Esophagus muscularis mucosa (tissue), 4 donors: Measurements from ENCODE around the gene ATP6AP1. TPM values are rescaled to one million over a fixed set of nuclear protein-coding genes. Genes with fewer than 3 reads are reported as not detected.

ENCODE experiments used
- DNase-seq: peaks from one replicate; pipeline ENCODE4 v3.0.0-alpha.2; 2017; ENCODE audit errors: extremely low spot score
- H3K27ac ChIP-seq, 4 donors: fragments of 200-600 bp; sonication (generic); replicated peaks in 1 of 4; 1 replicate in 3 of 4; 2 replicates in 1 of 4; pipeline ENCODE4 v1.5.1; 2016 to 2019; ENCODE audit warnings: mild to moderate bottlenecking in 1 of 4
- H3K27me3 ChIP-seq, 4 donors: fragments of 200-600 bp; sonication (generic); one replicate each; pipeline versions ENCODE4 v1.5.1 to v1.6.0; 2016 to 2019
- H3K36me3 ChIP-seq, 4 donors: fragments of 200-600 bp; sonication (generic); one replicate each; pipeline ENCODE4 v1.5.1; 2016 to 2019
- H3K4me1 ChIP-seq, 4 donors: fragments of 200-600 bp; sonication (generic); one replicate each; pipeline ENCODE4 v1.5.1; 2016 to 2019
- H3K4me3 ChIP-seq, 4 donors: fragments of 200-600 bp; sonication (generic); 1 replicate in 2 of 4; 2 replicates in 2 of 4; pipeline ENCODE4 v1.5.1; 2016 to 2019; ENCODE audit warnings: mild to moderate bottlenecking in 4 of 4, moderate library complexity in 1 of 4
- H3K9me3 ChIP-seq, 4 donors: fragments of 200-600 bp; sonication (generic); 1 replicate in 3 of 4; 2 replicates in 1 of 4; pipeline ENCODE4 v1.5.1; 2016 to 2019
- EP300 ChIP-seq: sonication (generic); formaldehyde crosslinking; IDR thresholded peaks from one replicate; pipeline ENCODE4 v1.6.1; 2017; ENCODE audit warnings: antibody characterized with exemption
- POLR2A ChIP-seq: fragments of 450-650 bp; IDR thresholded peaks from one replicate; pipeline ENCODE4 v1.6.1; 2017; ENCODE audit warnings: antibody characterized with exemption, moderate library complexity, mild to moderate bottlenecking, low read depth
- POLR2AphosphoS5 ChIP-seq, 2 donors: sonication (generic); formaldehyde crosslinking; IDR thresholded peaks; one replicate each; pipeline ENCODE4 v1.6.1; 2017; ENCODE audit warnings: antibody characterized with exemption in 2 of 2
- WGBS: methylation state at CpG from one replicate; pipeline ENCODE4 v1.1.5; 2018; 5-methylcytosine and 5-hydroxymethylcytosine counted together
- intact Hi-C: fragments of 100-400 bp; cut with DNase I; formaldehyde crosslinking; loops from one replicate; pipeline ENCODE4 v1.15.1; 2023
- total RNA-seq, 4 donors: library from RNA; depleted of rRNA; stranded (reverse); fragments of >200 nt; gene quantifications; one replicate each; pipeline versions ENCODE4 v1.1.0 to v1.2.1, GENCODE V29; 2016
- TF ChIP-seq, protein P1 (sequence below), 3 experiments: fragments of 200-600 bp in 2 of 3; fragments of 450-650 bp in 1 of 3; sonication (generic) in 2 of 3; IDR thresholded peaks; one replicate each; pipeline ENCODE4 v1.5.1; 2017 to 2019; ENCODE audit warnings: antibody characterized with exemption in 3 of 3, mild to moderate bottlenecking in 2 of 3, moderate library complexity in 1 of 3

ATP6AP1 gene
- total RNA-seq, 4 donors from 2014 or later: 27.4 to 67.2 (median 34.7) TPM

DNA sequence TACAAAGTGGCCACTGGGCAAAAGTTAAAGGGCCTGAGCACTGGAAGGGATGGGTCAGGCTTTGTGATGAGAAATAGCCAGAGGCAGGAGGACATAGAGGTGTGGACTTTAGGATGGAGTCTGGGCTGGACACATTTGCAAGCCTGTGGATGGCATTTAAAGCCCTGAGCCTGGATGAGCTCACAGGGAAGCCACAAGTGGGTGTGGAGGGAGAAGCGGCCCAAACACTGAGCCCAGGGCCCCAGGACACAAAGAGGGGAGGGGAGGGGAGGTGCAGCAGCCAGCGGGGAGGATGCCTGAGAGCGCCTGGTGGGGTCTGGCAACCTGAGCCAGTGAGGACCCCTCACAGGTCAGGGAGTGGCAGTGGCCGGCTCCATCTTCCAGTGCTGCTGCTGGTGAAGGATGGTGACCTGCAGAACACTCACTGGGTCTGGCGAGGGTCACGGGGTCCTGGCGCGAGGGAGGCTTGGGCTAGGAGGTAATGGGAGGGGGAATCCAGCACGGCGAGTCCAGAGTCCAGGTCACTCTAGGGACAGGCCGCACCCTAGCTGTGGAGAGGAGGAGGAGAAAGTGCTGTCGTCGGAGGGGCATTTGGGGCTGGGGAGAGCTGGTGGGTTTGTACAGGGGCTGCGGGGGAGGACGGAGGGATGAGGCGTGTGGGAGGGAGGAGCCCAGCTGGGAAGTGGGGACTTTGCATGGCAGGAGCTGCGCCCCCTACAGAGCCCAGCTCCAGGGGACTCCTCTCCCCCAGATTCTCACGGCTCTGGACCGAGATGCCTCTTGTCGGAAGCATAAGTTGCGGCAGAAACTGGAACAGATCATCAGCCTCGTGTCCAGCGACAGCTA, 43.6 kb downstream of the ATP6AP1 start:
- no peaks in the 10 kb centered on the region for H3K9me3 ChIP-seq
- intact Hi-C loops: no loop called here
- H3K27me3 ChIP-seq: no peaks in the 10 kb centered on the region
- H3K36me3 ChIP-seq: peaks cover 0 to 54% (median 32%) of the 10 kb centered on the region in 4 donors
- no peaks in the 10 kb centered on the region for H3K4me1 ChIP-seq
- 82% methylated on average over 22 of the region's 23 CpGs for WGBS
- H3K27ac ChIP-seq: no peak overlapping the region
- TF ChIP-seq POLR2A: no peak
- TF ChIP-seq EP300: no peak
- TF ChIP-seq POLR2AphosphoS5 (IDR thresholded peaks at IDR 0.05): no peak
- TF ChIP-seq, protein P1, sequence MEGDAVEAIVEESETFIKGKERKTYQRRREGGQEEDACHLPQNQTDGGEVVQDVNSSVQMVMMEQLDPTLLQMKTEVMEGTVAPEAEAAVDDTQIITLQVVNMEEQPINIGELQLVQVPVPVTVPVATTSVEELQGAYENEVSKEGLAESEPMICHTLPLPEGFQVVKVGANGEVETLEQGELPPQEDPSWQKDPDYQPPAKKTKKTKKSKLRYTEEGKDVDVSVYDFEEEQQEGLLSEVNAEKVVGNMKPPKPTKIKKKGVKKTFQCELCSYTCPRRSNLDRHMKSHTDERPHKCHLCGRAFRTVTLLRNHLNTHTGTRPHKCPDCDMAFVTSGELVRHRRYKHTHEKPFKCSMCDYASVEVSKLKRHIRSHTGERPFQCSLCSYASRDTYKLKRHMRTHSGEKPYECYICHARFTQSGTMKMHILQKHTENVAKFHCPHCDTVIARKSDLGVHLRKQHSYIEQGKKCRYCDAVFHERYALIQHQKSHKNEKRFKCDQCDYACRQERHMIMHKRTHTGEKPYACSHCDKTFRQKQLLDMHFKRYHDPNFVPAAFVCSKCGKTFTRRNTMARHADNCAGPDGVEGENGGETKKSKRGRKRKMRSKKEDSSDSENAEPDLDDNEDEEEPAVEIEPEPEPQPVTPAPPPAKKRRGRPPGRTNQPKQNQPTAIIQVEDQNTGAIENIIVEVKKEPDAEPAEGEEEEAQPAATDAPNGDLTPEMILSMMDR (IDR thresholded peaks at IDR 0.05): no peak
- DNase-seq: no peak
- H3K4me3 ChIP-seq: no peak overlapping the region

GRCh38 chrX:154472685-154473632, 44.5 kb downstream of the ATP6AP1 start:
- no peak for DNase-seq
- no peaks in the 10 kb centered on the region for H3K9me3 ChIP-seq
- TF ChIP-seq, protein P1 (IDR thresholded peaks at IDR 0.05): no peak
- TF ChIP-seq POLR2A (no peak), POLR2AphosphoS5 (IDR thresholded peaks at IDR 0.05) (no peak), EP300 (no peak)
- intact Hi-C loops: no loop called here
- peaks cover 0 to 3% (median 2%) of the 10 kb centered on the region in 4 donors for H3K4me1 ChIP-seq
- WGBS: 80% methylated on average over 20 of the region's 28 CpGs
- H3K4me3 ChIP-seq: no peak overlapping the region
- H3K27me3 ChIP-seq: no peaks in the 10 kb centered on the region
- H3K27ac ChIP-seq: no peak overlapping the region
- H3K36me3 ChIP-seq: peaks cover 0 to 45% (median 25%) of the 10 kb centered on the region in 4 donors

- Histone ChIP-seq H3K4me3 (no peak overlapping the region), H3K36me3 (peaks cover 0 to 38% (median 18%) of the 10 kb centered on the region in 4 donors), H3K4me1 (peaks cover 0 to 7% (median 7%) of the 10 kb centered on the region in 4 donors), H3K27me3 (no peaks in the 10 kb centered on the region), H3K9me3 (no peaks in the 10 kb centered on the region), H3K27ac (no peak overlapping the region)
- WGBS: 82% methylated on average over 7 of the region's 7 CpGs
- DNase-seq: no peak
- intact Hi-C loops: no loop called here
- TF ChIP-seq, protein P1 (IDR thresholded peaks at IDR 0.05): no peak
- TF ChIP-seq POLR2AphosphoS5 (IDR thresholded peaks at IDR 0.05) (no peak), EP300 (no peak), POLR2A (no peak)
Measured at GRCh38 chrX:154473683-154474082, 45.2 kb downstream of the ATP6AP1 start.

- Histone ChIP-seq H3K27me3 (no peaks in the 10 kb centered on the region), H3K4me3 (no peak overlapping the region), H3K4me1 (peaks cover 0 to 14% (median 13%) of the 10 kb centered on the region in 4 donors), H3K27ac (no peak overlapping the region), H3K36me3 (peaks cover 0 to 6% (median 0%) of the 10 kb centered on the region in 4 donors), H3K9me3 (no peaks in the 10 kb centered on the region)
- intact Hi-C loops: no loop called here
- DNase-seq: no peak
- TF ChIP-seq POLR2A: no peak
- TF ChIP-seq, protein P1 (IDR thresholded peaks at IDR 0.05): no peak
- 84% methylated on average over 8 of the region's 8 CpGs for WGBS
Measured at GRCh38 chrX:154476821-154477220, 48.3 kb downstream of the ATP6AP1 start.
